Neuronal stem cell (in vitro differentiated cells): ENCODE data around the gene TP53RK.
A peak's percentile ranks its signal among the peaks of the same experiment; 100 is the strongest.

Experiments
- DNase-seq: peaks from one replicate; pipeline ENCODE4 v3.0.0-alpha.2; 2013; ENCODE audit warnings: low spot score
- H2AFZ ChIP-seq: one replicate; pipeline ENCODE4 v1.6.1; 2013; ENCODE audit warnings: mild to moderate bottlenecking, low read length, inconsistent platforms
- H2AK5ac ChIP-seq: 2 replicates; pipeline ENCODE4 v1.6.1; 2013; ENCODE audit warnings: low read depth, mild to moderate bottlenecking, inconsistent platforms, low read length, moderate library complexity, mixed read lengths
- H2BK120ac ChIP-seq: 2 replicates; pipeline ENCODE4 v1.6.1; 2013; ENCODE audit warnings: low read depth, mild to moderate bottlenecking, inconsistent platforms, low read length, moderate library complexity, mixed read lengths
- H2BK12ac ChIP-seq: one replicate; pipeline ENCODE4 v1.6.1; 2013; ENCODE audit warnings: low read length, inconsistent platforms
- H2BK15ac ChIP-seq: 2 replicates; pipeline ENCODE4 v1.6.1; 2013; ENCODE audit warnings: mild to moderate bottlenecking, low read length, inconsistent platforms, mixed read lengths
- H2BK5ac ChIP-seq: one replicate; pipeline ENCODE4 v1.6.1; 2013; ENCODE audit warnings: inconsistent platforms, mild to moderate bottlenecking, low read length, moderate library complexity
- H3K14ac ChIP-seq: one replicate; pipeline ENCODE4 v1.6.1; 2013; ENCODE audit warnings: low read length, inconsistent platforms
- H3K18ac ChIP-seq: 2 replicates; pipeline ENCODE4 v1.6.1; 2013; ENCODE audit warnings: low read length, inconsistent platforms
- H3K23ac ChIP-seq: 2 replicates; pipeline ENCODE4 v1.6.1; 2013; ENCODE audit warnings: low read depth, mild to moderate bottlenecking, mixed read lengths, low read length, inconsistent platforms; ENCODE audit not compliant: poor library complexity
- H3K27ac ChIP-seq: replicated peaks from 3 replicates; pipeline ENCODE4 v1.5.1; 2013; ENCODE audit warnings: low read length, inconsistent platforms
- H3K27me3 ChIP-seq, 3 experiments: 2 replicates each; pipeline ENCODE4 v1.6.1; 2013; ENCODE audit warnings: low read length in 3 of 3, mild to moderate bottlenecking in 2 of 3, inconsistent platforms in 1 of 3, low read depth in 1 of 3, mixed read lengths in 1 of 3, moderate library complexity in 1 of 3; ENCODE audit not compliant: control insufficient read depth in 3 of 3, insufficient read depth in 3 of 3
- H3K36me3 ChIP-seq, 2 donors: replicated peaks in 1 of 2; 2 replicates each; pipeline ENCODE4 v1.6.1; 2013; ENCODE audit warnings: low read length in 2 of 2; ENCODE audit not compliant: control insufficient read depth in 2 of 2, insufficient read depth in 2 of 2
- H3K4ac ChIP-seq: 2 replicates; pipeline ENCODE4 v1.6.1; 2013; ENCODE audit warnings: inconsistent platforms, mild to moderate bottlenecking, low read length, moderate library complexity
- H3K4me1 ChIP-seq, 2 donors: 1 replicate in 1 of 2; 2 replicates in 1 of 2; pipeline ENCODE4 v1.6.1; 2013; ENCODE audit warnings: low read length in 2 of 2, low read depth in 1 of 2; ENCODE audit not compliant: control insufficient read depth in 2 of 2, insufficient read depth in 1 of 2
- H3K4me2 ChIP-seq: one replicate; pipeline ENCODE4 v1.6.1; 2013; ENCODE audit warnings: mild to moderate bottlenecking, low read length, inconsistent platforms; ENCODE audit not compliant: insufficient read depth, poor library complexity, severe bottlenecking
- H3K4me3 ChIP-seq, 2 donors: 2 replicates each; pipeline ENCODE4 v1.5.1; 2013; ENCODE audit warnings: low read length in 2 of 2, mild to moderate bottlenecking in 2 of 2, inconsistent platforms in 1 of 2, moderate library complexity in 1 of 2
- H3K79me1 ChIP-seq: one replicate; pipeline ENCODE4 v1.6.1; 2013; ENCODE audit warnings: low read depth, mild to moderate bottlenecking, inconsistent platforms, low read length, moderate library complexity
- H3K9ac ChIP-seq: one replicate; pipeline ENCODE4 v1.6.1; 2013; ENCODE audit warnings: mild to moderate bottlenecking, low read depth, low read length, inconsistent platforms; ENCODE audit not compliant: poor library complexity
- H3K9me3 ChIP-seq, 2 donors: replicated peaks in 1 of 2; 2 replicates each; pipeline versions ENCODE3 to v1.6.1; 2013; ENCODE audit warnings: low read length in 2 of 2, mild to moderate bottlenecking in 2 of 2, inconsistent platforms in 1 of 2, low read depth in 1 of 2, mixed read lengths in 1 of 2, moderate library complexity in 1 of 2; ENCODE audit not compliant: control insufficient read depth in 2 of 2, insufficient read depth in 1 of 2
- H4K8ac ChIP-seq: one replicate; pipeline ENCODE4 v1.6.1; 2013; ENCODE audit warnings: low read depth, mild to moderate bottlenecking, inconsistent platforms, low read length, moderate library complexity
- H4K91ac ChIP-seq: one replicate; pipeline ENCODE4 v1.6.1; 2013; ENCODE audit warnings: low read length, low read depth, mild to moderate bottlenecking, inconsistent platforms; ENCODE audit not compliant: poor library complexity
- WGBS, 2 donors: extraction: QIAGEN DNeasy Blood & Tissue Kit; methylation state at CpG; one replicate each; pipeline ENCODE4 v1.1.7; 2013; ENCODE audit warnings: missing lambda C conversion rate in 2 of 2, mixed read lengths in 1 of 2; ENCODE audit not compliant: insufficient read length in 2 of 2, insufficient replicate concordance in 1 of 2; ENCODE audit errors: extremely low coverage in 2 of 2; 5-methylcytosine and 5-hydroxymethylcytosine counted together

The TP53RK gene

DNA sequence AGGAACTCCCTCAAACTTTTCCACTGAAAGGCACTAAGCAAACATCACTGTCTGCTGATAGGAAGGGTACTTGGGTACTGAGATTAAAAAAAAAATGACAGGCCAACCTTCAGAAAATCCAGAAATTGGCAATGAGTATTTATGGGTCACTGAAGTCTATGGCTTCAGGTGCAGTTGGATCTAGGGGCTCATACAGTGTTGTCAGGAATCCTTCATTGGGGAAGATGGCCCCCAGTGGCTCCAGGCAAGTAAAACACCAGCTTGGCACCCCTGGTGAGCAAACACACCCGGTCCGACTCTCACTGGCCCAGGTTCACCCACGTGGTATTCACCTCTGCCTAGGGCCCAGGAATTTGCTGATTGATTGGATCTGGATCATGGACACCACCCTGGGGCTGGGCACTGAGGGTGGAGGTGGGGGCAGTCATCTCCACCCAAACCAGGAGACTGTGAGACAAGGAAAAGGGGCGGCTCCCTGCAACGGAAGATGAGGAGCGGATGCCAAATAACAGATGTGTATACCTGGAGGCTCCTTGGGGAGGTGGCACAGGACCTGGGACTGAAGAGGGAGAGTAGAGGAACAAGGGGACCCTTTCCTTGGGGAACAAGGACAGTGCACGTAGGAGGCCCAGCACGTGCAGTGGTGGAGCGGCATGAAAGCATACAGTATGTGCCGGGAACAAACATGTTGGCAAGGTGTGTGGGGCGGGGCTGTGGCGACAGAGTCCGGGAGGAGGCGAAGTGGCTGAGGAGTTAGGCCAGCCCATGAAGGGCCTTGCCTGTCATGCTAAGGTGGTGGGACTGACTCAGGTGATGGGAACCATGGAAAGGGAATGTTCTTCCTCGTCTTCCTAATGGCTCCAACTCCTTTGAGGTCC is 25.0 kb upstream of the TP53RK start:
- WGBS, 2 donors: no CpG with 5 or more reads among the region's 15 CpGs
- Histone ChIP-seq H2AFZ (no peak overlapping the region), H2AK5ac (no peak overlapping the region), H3K9me3 (no peaks in the 10 kb centered on the region), H2BK15ac (peak overlapping the region; percentile 35), H2BK120ac (no peak overlapping the region), H3K18ac (peak overlapping the region; percentile 24), H3K4me2 (no peak overlapping the region), H3K4ac (no peak overlapping the region), H3K27ac (no peak overlapping the region), H4K8ac (no peak overlapping the region), H2BK5ac (no peak overlapping the region), H3K4me3 (no peak overlapping the region), H3K14ac (no peak overlapping the region), H3K9ac (no peak overlapping the region), H3K4me1 (peaks cover 0 to 12% of the 10 kb centered on the region in 2 donors), H3K23ac (no peak overlapping the region), H3K27me3 (no peaks in the 10 kb centered on the region), H3K36me3 (no peaks in the 10 kb centered on the region), H2BK12ac (no peak overlapping the region), H3K79me1 (no peaks in the 10 kb centered on the region), H4K91ac (no peak overlapping the region)
- no peak for DNase-seq

DNA sequence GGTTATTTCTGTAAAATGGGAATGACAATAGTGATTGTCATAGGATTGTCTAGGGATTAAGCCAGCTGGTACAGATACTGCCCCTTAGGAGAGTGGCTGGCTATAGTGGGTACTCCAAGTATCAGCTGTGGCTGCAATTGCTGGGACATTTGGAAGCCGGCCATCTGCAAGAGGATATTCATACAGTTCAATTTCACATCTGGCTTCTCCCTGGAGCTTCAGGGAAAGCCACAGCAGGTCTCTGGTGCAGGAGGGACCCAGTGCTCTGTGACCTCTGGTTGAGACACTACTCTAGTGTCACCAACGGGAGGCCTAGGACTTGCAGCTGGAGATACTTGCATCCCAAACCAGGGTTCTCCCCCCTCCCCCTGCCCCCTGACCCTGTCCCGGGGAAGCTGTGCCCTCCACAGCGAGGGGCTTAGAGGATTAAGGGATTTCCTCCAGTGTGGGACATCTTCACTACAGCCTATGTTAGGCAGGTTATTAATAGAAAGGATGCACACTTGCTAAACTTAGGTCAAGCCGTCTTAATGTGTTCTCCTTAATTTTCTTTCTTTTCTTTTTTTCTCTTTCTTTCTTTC is 22.9 kb upstream of the TP53RK start:
- no peaks in the 10 kb centered on the region for H3K27me3 ChIP-seq
- peak overlapping the region; percentile 27 for H3K9ac ChIP-seq
- H3K36me3 ChIP-seq: no peaks in the 10 kb centered on the region

DNA sequence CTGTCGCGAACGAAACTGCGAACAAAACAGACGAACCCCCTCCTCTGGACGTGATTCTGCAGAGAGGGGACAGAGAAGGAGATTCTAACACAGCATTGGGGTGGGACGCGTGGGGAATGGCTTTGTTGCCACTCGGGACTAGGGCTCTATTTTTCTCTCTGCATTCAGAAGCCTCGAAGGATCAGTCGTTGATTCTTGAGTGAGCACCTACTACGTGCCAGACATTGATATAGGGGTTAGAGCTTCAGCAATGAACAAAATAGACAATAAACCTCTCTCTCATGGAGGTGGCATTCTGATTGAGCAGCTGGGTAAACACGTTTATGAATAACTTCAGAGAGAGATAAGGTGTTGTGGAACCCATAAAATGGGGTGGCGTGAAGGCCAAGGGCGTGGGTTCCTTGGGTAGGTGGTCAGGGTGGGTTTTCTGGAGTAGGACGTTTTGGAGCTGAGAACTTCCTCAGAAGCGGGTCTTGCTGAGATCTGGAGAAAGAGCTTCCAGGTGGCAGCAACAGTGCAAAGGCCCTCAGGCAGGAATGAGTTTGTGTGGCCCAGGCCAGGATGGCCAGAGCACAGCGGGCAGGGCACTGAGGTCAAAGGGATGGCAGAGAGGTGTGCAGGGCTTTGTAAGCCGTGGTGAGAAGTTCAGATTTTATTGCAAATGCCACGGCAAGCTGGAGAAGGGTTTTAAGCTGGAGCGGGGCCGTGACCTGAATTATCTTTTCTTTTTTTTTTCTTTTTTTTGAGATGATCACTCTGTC is 21.1 kb upstream of the TP53RK start:
- Histone ChIP-seq H4K8ac (no peak overlapping the region), H3K14ac (no peak overlapping the region), H3K4ac (peak overlapping the region; percentile 5), H3K4me2 (peak overlapping the region; percentile 86), H3K27me3 (no peaks in the 10 kb centered on the region), H3K4me1 (peaks cover 0 to 16% of the 10 kb centered on the region in 2 donors), H2AFZ (peak overlapping the region; percentile 87), H3K36me3 (no peaks in the 10 kb centered on the region), H3K18ac (peak overlapping the region; percentile 97), H2BK5ac (peak overlapping the region; percentile 10), H2AK5ac (peak overlapping the region; percentile 77), H2BK120ac (no peak overlapping the region), H3K79me1 (no peaks in the 10 kb centered on the region), H3K27ac (peak overlapping the region; percentile 7), H3K9ac (peak overlapping the region; percentile 89), H3K9me3 (peaks cover 7 to 13% of the 10 kb centered on the region in 2 donors), H3K4me3 (peak overlapping the region; percentile 52 to 79), H2BK15ac (peak overlapping the region; percentile 40), H3K23ac (no peak overlapping the region), H2BK12ac (no peak overlapping the region), H4K91ac (no peak overlapping the region)
- no CpG with 5 or more reads among the region's 22 CpGs for WGBS, 2 donors
- DNase-seq: no peak

More for the DNA sequence above, 22.9 kb upstream of the TP53RK start:
- Histone ChIP-seq H3K23ac (no peak overlapping the region), H3K4me1 (peaks cover 0 to 18% of the 10 kb centered on the region in 2 donors), H3K4me2 (no peak overlapping the region), H4K8ac (no peak overlapping the region), H2AK5ac (no peak overlapping the region), H3K9me3 (peaks cover 3 to 4% of the 10 kb centered on the region in 2 donors), H2BK12ac (no peak overlapping the region), H3K14ac (no peak overlapping the region), H3K79me1 (no peaks in the 10 kb centered on the region), H3K4ac (no peak overlapping the region), H2BK120ac (no peak overlapping the region), H2BK5ac (no peak overlapping the region), H3K4me3 (no peak overlapping the region), H3K18ac (no peak overlapping the region), H2AFZ (no peak overlapping the region), H2BK15ac (no peak overlapping the region), H4K91ac (no peak overlapping the region), H3K27ac (no peak overlapping the region)
- no CpG with 5 or more reads among the region's 5 CpGs for WGBS, 2 donors
- no peak for DNase-seq
